Measurements from ENCODE around the gene TRUB1.

TRUB1 gene

DNA sequence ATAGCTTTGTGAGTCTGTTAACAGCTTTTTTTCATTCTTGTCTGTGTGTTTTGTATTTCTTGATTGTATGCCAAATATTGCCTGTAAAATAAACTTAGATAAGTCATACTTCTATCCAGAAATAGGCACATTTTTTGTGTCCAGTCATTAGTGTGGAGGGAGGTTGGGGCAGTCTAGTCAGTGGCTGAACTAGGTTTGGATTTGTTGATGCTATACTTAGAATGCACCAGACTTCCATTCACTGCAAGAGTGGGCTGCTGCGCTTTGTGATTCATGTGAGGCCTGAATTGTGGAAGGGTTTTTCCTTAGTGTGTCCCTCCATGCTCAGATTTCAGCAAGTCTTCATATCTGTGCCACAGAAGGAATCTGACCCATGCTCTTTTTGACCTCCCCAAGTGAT, 50.0 kb downstream of the TRUB1 start:
- DNase-seq = no peak

GRCh38 chr10:114990586-114990985, 52.6 kb downstream of the TRUB1 start:
- DNase-seq = no peak

GRCh38 chr10:114990991-114991390, 53.0 kb downstream of the TRUB1 start:
- DNase-seq = no peak

DNA sequence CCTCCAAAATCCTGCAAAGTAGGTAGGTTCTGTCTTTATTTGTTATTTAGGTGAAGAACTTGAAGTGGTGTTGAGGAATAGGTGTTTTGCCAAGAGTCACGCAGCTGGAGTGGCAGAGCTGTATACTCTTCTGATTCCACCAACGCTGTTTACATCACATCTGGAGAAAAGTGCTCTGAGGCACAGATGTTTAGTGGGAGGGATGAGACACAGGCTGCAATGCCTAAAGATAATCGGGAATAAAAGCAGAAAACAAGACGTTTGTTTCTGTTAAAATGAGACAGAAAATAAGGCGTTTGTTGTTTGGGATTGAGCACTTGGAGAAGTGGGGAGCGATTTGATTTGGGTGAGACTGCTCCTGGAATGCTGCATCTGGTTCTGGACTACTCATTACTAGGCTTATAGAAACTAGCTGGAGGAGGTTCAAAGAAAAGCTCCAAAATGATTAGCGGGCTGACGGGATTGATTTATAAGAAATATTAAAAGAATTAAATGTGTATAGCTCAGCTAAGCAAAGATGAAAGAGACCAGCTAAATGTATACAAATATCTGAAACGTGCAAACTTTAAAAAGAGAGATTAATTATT, 54.3 kb downstream of the TRUB1 start:
- DNase-seq = no peak

DNA sequence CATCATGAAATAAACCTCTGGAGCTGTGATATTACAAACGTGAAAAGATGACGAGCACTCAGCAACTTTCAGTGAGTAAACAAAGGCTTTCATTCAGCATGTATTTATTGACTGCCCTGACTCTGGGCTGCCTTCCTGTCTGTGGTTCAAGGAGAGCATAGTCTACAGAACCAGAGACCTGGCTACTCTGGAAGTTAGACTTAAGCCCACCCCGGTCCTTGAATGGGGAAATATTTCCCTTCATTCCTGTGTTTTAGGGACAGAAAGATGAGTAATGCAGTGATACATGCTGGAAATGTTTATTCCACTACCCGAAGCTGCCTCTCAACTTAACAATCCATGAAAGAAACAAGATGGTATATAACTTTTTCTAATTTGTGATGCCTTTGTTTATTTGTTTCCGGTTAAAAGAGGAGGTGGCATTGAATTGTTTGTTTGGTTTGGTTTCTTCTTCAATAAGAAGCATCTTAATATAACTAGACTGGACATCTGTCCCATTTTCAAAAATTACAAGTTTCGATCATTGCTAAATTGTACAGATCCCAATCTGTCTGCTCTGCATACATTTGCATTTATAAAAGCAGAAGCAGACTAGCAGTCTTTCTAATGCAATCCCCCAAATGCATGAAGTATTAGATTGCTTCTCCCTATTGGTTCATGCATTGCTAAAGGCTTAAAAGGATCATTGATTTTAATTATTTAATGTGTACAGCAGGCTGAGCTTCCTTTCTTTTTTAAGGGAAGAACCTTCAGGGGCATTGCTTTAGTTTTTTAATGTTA, 57.7 kb downstream of the TRUB1 start:
- DNase-seq = no peak

GRCh38 chr10:114996542-114996941, 58.5 kb downstream of the TRUB1 start:
- no peak for DNase-seq

DNA sequence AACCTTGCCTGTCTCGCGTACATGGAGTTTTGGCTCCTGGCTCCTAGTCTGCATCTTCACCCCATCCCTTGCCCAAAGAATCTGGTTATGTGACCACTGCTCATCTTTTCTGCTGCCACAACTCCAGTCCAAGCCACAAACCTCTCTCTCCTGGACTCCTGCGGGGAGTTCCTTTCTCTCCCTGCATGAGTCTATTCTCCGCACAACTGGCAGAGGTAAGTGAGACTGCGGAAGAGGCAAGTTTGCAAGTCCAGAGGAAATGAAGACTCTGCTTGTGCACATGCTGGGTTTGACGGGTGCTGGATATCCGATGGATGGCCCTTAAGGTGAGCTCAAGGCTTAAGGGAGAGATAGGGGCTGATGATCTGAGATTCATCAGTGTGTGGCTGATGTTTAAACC, 61.0 kb downstream of the TRUB1 start:
- DNase-seq = no peak

DNA sequence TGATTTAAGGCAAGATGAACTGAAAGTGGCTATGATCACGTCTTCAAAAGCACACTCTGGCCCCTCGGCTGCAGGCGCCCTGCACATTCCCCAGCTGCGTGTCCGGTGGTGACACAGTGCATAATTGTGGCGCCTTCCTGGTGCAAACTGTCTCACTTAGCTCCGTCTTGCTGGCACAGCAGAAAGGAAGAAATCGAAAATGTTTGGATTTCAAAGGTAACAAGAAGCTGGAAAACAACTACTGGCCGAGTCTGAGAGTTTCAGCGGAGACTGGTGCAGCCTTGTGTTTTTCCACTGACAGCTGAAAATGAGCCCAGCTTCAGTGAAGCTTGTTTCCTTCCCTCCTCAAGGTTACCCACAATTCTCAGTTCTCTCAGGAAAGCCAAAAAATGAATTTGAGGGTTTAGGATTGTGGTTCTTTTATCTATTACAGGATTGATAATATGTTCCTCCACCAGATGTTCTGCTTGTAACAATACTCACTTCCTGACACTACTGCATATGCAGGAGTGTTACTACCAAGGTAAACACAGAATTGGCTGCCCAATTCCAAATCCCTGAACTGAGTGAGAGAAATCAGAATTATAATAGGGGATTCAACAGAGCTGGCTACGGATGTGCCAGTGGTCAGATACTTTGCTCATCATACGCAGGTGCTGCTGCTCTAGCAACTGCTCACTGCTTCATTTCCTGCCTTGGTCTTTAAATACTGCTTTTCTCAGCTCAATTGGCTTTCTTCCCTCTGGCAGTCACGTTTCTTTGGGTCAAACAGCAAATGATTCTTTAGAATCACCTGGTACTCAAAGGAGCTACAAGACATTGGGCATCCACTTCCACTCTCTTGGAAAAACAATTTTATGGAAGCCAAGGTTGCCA, 63.7 kb downstream of the TRUB1 start:
- DNase-seq = no peak

- no peak for DNase-seq
Observed at GRCh38 chr10:115003396-115003795, 65.4 kb downstream of the TRUB1 start.

DNA sequence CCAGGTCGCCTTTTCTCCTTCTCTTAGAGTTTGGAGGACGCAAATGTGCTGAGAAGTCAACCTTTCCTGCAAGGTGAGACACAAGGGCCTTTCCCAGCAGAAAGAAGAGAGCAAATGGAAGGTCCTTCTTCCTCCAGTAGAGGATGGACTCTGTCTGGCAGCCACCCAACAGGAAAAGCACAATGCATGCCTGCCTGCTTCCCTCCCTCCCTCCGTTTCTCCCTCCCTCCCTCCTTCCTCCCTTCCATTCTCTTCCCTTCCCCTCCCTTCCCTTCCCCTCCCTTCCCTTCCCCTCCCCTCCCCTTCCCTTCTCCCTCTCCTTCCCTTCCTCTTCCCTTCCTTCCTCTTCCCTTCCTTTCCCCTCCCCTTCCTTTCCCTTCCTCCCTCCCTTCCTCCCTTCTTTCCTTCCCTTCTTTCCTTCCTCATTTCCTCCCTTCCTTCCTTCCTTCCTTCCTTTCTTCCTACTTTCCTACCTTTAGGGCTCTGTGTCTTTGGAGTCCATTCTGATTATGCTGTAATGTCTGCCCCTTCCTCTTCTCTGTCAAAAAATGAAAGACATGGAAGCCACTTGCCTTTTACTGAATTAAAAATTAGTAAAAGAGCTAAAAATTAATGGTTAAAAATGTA, 66.4 kb downstream of the TRUB1 start:
- DNase-seq = no peak

GRCh38 chr10:115005771-115006170, 67.8 kb downstream of the TRUB1 start:
- DNase-seq = no peak

GRCh38 chr10:115018185-115018931, 80.4 kb downstream of the TRUB1 start:
- DNase-seq = no peak

- no peak for DNase-seq
Observed at GRCh38 chr10:115020449-115020848, 82.5 kb downstream of the TRUB1 start.

DNA sequence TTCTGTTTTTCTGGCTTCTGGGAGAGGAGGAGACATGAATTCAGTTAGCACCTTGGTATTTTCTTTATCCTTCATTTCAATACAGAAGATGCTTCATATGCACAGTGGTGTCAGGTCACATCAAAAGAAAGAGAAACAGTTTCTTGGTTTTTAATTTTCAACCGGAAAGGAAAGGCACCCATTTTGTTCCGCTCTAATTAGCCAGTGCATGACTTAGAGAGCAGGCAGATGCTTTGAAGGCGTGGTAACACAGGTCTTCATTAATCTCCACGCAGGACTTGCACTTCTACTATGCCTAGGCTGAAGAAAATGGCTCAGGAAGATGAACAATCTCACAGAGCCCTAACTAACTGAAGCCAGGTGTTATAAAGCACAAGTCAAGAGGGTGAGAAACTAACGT, 84.7 kb downstream of the TRUB1 start:
- no peak for DNase-seq

DNA sequence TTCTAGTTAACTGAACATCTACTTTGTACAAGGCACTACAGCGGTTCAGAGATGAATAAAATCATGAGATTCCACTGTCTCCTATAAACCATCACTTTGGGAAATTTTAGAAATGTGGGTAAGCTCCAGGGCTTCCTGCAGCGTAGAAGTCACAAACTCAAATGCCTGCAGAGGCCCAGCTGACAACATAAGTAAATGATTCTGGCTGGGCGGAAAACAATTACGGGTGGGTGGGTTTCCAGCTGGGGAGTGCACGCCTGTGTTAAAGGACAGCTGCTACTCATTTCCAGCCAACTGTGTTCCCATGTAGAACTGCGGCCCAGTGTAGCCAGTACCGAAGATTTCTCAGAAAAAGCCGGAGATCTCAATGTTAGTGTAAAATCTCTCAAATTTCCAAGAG, 85.7 kb downstream of the TRUB1 start:
- DNase-seq = no peak

GRCh38 chr10:115024371-115024770, 86.4 kb downstream of the TRUB1 start:
- DNase-seq = no peak

DNA sequence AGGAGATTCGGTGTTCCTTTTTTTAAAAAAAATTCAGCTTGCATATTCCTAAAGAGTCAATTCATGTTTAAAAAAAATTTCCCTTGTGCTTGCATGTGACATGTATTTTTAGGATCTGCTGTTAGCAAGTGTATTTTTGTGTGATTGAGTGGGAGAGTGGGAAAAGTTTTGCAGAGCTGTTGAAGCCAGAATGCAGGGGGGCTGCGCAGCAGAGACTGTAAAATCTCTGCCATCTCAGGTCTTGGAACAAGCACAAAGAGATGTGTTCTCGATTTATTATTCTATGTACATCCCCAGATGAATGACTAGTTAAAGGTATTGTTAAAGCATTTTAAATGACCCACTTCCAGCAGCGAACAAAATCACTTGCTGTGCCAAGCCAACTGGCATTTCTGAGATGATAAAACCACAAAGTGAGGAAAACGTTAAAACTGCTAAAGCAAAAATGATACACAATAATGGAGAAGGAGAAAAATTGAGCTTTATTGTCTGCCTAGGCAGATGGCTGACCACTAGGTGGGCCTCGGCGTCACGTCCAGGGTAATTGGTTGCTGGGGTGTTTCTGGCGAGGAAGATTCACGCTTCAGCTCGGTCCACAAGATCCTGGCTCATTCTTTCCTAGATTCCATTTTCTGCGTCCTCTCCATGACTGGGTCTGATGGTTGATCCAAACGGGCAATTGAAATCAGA, 88.2 kb downstream of the TRUB1 start:
- DNase-seq = no peak

DNA sequence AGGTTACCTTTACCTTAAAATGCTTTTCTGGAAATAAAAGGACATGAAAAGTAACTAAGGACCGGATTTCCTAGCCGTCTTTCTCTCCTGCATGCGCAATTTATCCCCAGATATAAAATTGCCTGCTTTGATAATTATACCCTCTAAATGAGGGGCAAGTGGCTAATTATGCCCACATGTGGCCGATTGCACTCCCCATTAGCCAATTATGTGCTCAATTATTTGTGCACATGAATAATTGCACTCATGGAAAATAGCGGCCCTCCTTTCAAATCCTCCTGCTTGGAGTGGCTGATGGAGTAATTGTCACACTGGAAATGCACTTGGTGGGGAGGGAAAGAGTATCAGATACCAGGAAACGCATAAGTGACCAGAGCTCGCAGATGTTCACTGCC, 88.7 kb downstream of the TRUB1 start:
- DNase-seq = no peak

All from SW 1271 (cell line).